ENCODE measurements around the gene TMIGD3.

Gene TMIGD3

GRCh38 chr1:111503585-111504060 lies at the start of gene TMIGD3, which contains the start of gene ADORA3:
Gene TMIGD3 (minus strand): TSS chr1:111503633. CDS start chr1:111503354, 279 bp downstream.
Gene ADORA3 (minus strand): TSS chr1:111503633. CDS start chr1:111503354, 279 bp downstream.
- H3K9ac ChIP-seq (ENCODE audit: low read length): no peak within 1 kb of the TSS
- H3F3A ChIP-seq (ENCODE audit: insufficient read depth): peaks cover 24% of the 10 kb centered on the region
- no peaks in the 10 kb centered on the region for H4K20me1 ChIP-seq (ENCODE audit: low read depth, low read length)
- H3K4me2 ChIP-seq (ENCODE audit: low read depth, low read length, poor library complexity, severe bottlenecking): peak within 1 kb of the TSS; percentile 11
- no peaks in the 10 kb centered on the region for H3K9me3 ChIP-seq (ENCODE audit: insufficient read depth, low read length)
- no peaks in the 10 kb centered on the region for H3K27me3 ChIP-seq (ENCODE audit: low read length)
- no peak within 1 kb of the TSS for H3K27ac ChIP-seq (ENCODE audit: low read depth, low read length)
- no peaks in the 10 kb centered on the region for H3K9me2 ChIP-seq (replicated peaks; ENCODE audit: insufficient read depth, low read length)
- no peaks in the 10 kb centered on the region for H3K79me2 ChIP-seq (ENCODE audit: insufficient read depth, low read length)
- peak within 1 kb of the TSS; percentile 82 for H2AFZ ChIP-seq (ENCODE audit: low read depth, low read length, severe bottlenecking)
- no peaks in the 10 kb centered on the region for H3K36me3 ChIP-seq (ENCODE audit: low read length)
- TF ChIP-seq EZH2phosphoT487 (conservative IDR thresholded peaks at IDR 0.05; ENCODE audit: low read length): no peak
- no peak for TF ChIP-seq CTCF (IDR thresholded peaks at IDR 0.05; ENCODE audit: insufficient read depth, low read length, poor library complexity, severe bottlenecking)
- no peak within 1 kb of the TSS for H3K4me3 ChIP-seq (ENCODE audit: insufficient read depth, low read length, poor library complexity, severe bottlenecking)

- no peak overlapping the region for H3K9ac ChIP-seq (ENCODE audit: low read length)
- no peaks in the 10 kb centered on the region for H3K79me2 ChIP-seq (ENCODE audit: insufficient read depth, low read length)
- H3K36me3 ChIP-seq (ENCODE audit: low read length): no peaks in the 10 kb centered on the region
- H3K27me3 ChIP-seq (ENCODE audit: low read length): no peaks in the 10 kb centered on the region
- TF ChIP-seq EZH2phosphoT487 (conservative IDR thresholded peaks at IDR 0.05; ENCODE audit: low read length): no peak
- no peak for TF ChIP-seq CTCF (IDR thresholded peaks at IDR 0.05; ENCODE audit: insufficient read depth, low read length, poor library complexity, severe bottlenecking)
- H3K4me2 ChIP-seq (ENCODE audit: low read depth, low read length, poor library complexity, severe bottlenecking): no peak overlapping the region
- H3K9me3 ChIP-seq (ENCODE audit: insufficient read depth, low read length): no peaks in the 10 kb centered on the region
- H2AFZ ChIP-seq (ENCODE audit: low read depth, low read length, severe bottlenecking): no peak overlapping the region
- H3K4me3 ChIP-seq (ENCODE audit: insufficient read depth, low read length, poor library complexity, severe bottlenecking): no peak overlapping the region
- no peaks in the 10 kb centered on the region for H3F3A ChIP-seq (ENCODE audit: insufficient read depth)
- H3K27ac ChIP-seq (ENCODE audit: low read depth, low read length): no peak overlapping the region
- no peaks in the 10 kb centered on the region for H3K9me2 ChIP-seq (replicated peaks; ENCODE audit: insufficient read depth, low read length)
- H4K20me1 ChIP-seq (ENCODE audit: low read depth, low read length): no peaks in the 10 kb centered on the region
Measured at GRCh38 chr1:111553196-111553595, 49.8 kb upstream of the TMIGD3 start.

GRCh38 chr1:111552587-111552986 lies 49.2 kb upstream of the TMIGD3 start:
- TF ChIP-seq CTCF (IDR thresholded peaks at IDR 0.05; ENCODE audit: insufficient read depth, low read length, poor library complexity, severe bottlenecking): no peak
- TF ChIP-seq EZH2phosphoT487 (conservative IDR thresholded peaks at IDR 0.05; ENCODE audit: low read length): no peak

More at GRCh38 chr1:111552587-111552986, 49.2 kb upstream of the TMIGD3 start:
- Histone ChIP-seq H4K20me1 (ENCODE audit: low read depth, low read length) (no peaks in the 10 kb centered on the region), H3K27ac (ENCODE audit: low read depth, low read length) (no peak overlapping the region), H3K4me3 (ENCODE audit: insufficient read depth, low read length, poor library complexity, severe bottlenecking) (no peak overlapping the region), H3K9me2 (replicated peaks; ENCODE audit: insufficient read depth, low read length) (no peaks in the 10 kb centered on the region), H3K79me2 (ENCODE audit: insufficient read depth, low read length) (no peaks in the 10 kb centered on the region), H3K4me2 (ENCODE audit: low read depth, low read length, poor library complexity, severe bottlenecking) (no peak overlapping the region), H3K9me3 (ENCODE audit: insufficient read depth, low read length) (no peaks in the 10 kb centered on the region), H3F3A (ENCODE audit: insufficient read depth) (no peaks in the 10 kb centered on the region), H3K9ac (ENCODE audit: low read length) (no peak overlapping the region), H3K27me3 (ENCODE audit: low read length) (no peaks in the 10 kb centered on the region), H2AFZ (ENCODE audit: low read depth, low read length, severe bottlenecking) (no peak overlapping the region), H3K36me3 (ENCODE audit: low read length) (no peaks in the 10 kb centered on the region)
